Measurements from ENCODE around the gene PRKN.

The PRKN gene

DNA sequence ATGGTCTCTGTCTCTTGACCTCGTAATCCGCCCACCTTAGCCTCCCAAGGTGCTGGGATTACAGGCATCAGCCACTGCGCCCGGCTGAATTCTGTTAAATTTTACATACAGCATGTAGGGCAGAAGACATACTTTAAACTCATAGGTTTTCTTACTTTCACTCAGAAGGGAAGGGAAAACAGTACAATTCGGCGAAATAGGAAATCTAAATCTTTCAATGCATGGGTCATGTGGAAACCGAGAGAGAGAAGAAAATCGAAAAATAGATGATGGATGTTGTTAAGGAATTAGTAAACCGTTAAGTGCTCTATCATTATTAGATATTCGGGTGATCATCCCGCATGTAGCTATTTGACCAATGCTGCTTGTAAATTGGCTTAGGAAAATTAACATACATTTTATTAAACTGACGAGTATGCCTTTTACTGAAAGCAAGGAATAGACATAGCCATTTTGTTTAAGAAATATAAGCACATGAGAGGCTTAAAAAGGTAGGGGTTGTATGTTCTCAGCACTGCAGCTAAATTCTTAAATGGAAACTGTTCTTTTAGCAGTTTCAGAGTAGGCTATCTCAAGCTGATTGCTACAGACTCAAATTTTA lies 1289.0 kb downstream of the PRKN start:
- Histone ChIP-seq H3K27me3 (ENCODE audit: control insufficient read depth in 1 of 2, insufficient read depth in 2 of 2, low read length in 2 of 2) (no peaks in the 10 kb centered on the region), H3K9me3 (ENCODE audit: low read length) (no peaks in the 10 kb centered on the region), H3K27ac (ENCODE audit: low read depth, low read length) (no peak overlapping the region), H3K9ac (ENCODE audit: low read length) (no peak overlapping the region), H3K4me3 (ENCODE audit: low read depth in 1 of 2, low read length in 2 of 2) (no peak overlapping the region), H3K36me3 (ENCODE audit: insufficient read depth, low read length) (no peaks in the 10 kb centered on the region), H3K4me1 (ENCODE audit: insufficient read depth, low read length) (peaks cover 8% of the 10 kb centered on the region)

DNA sequence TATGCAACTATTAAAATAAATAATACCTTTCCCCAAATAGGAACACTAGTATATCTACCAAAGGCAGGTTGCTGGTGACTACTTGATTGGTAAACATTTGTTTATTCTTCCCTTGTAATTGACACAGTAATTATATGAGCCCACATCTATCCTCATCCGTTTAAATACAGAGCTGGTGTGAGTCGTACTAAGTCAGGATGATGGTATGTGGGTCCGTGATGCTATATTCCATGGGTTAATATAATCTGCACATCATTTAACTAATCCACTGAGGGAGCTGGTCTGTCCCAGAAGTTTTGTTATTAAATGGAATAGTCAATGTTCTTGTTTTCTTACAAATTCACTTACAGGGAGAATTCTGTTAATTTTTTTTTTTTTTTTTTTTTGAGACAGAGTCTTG lies 1289.7 kb downstream of the PRKN start:
- peaks cover 8% of the 10 kb centered on the region for H3K4me1 ChIP-seq (ENCODE audit: insufficient read depth, low read length)
- no peak overlapping the region for H3K4me3 ChIP-seq (ENCODE audit: low read depth in 1 of 2, low read length in 2 of 2)
- no peaks in the 10 kb centered on the region for H3K27me3 ChIP-seq (ENCODE audit: control insufficient read depth in 1 of 2, insufficient read depth in 2 of 2, low read length in 2 of 2)
- no peak overlapping the region for H3K9ac ChIP-seq (ENCODE audit: low read length)
- no peaks in the 10 kb centered on the region for H3K9me3 ChIP-seq (ENCODE audit: low read length)
- no peaks in the 10 kb centered on the region for H3K36me3 ChIP-seq (ENCODE audit: insufficient read depth, low read length)
- no peak overlapping the region for H3K27ac ChIP-seq (ENCODE audit: low read depth, low read length)

DNA sequence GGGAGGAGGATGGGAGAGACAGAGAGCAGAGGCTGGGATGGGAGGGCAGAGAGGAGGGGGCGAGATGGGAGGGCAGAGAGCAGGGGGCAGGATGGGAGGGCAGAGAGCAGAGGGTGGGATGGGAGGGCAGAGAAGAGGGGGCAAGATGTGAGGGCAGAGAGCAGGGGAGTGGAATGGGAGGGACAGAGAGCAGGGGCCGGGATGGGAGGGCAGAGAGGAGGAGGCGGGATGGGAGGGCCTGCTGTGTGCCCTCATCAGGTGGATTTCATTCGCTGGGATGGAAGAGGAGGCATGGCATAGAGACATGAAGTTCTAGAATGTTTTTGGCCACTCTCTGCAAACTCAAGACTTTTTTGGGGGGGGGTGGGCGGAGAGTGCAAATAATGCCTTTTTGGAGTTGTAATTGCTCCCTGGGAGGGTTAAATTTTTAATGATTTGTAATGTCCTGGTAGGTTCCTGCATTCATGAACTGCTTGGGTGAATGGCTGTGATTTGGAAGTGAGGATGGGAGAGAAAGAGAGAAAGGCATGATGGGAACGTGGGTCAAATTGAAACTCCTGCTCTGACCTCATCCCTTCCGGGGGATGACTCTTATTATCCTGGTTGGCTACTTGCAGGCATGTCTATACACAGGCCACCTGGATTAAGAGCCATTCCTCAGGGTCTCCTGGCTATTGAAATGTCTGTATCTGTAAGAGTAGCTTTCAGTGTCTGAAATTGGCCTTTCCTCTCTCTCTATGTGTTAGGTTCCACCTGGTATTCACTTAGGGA lies 1291.3 kb downstream of the PRKN start:
- no peak overlapping the region for H3K27ac ChIP-seq (ENCODE audit: low read depth, low read length)
- no peaks in the 10 kb centered on the region for H3K27me3 ChIP-seq (ENCODE audit: control insufficient read depth in 1 of 2, insufficient read depth in 2 of 2, low read length in 2 of 2)
- no peak overlapping the region for H3K4me3 ChIP-seq (ENCODE audit: low read depth in 1 of 2, low read length in 2 of 2)
- peaks cover 8% of the 10 kb centered on the region for H3K4me1 ChIP-seq (ENCODE audit: insufficient read depth, low read length)
- H3K36me3 ChIP-seq (ENCODE audit: insufficient read depth, low read length), result no peaks in the 10 kb centered on the region
- no peak overlapping the region for H3K9ac ChIP-seq (ENCODE audit: low read length)
- H3K9me3 ChIP-seq (ENCODE audit: low read length), result no peaks in the 10 kb centered on the region

DNA sequence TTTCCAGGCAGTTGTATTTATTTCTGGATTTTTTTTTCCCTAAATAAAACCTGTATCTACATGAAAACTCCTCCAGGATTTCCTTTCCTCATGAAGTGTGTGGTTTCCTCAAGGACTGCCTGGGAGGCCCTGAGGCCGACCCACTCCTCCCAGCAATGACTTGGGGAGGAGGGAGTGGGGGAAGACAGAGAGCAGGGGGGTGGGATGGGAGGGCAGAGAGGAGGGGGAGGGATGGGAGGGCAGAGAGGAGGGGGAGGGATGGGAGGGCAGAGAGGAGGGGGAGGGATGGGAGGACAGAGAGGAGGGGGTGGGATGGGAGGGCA lies 1291.9 kb downstream of the PRKN start:
- Histone ChIP-seq H3K4me1 (ENCODE audit: insufficient read depth, low read length) (peaks cover 8% of the 10 kb centered on the region), H3K27ac (ENCODE audit: low read depth, low read length) (no peak overlapping the region), H3K9me3 (ENCODE audit: low read length) (no peaks in the 10 kb centered on the region), H3K9ac (ENCODE audit: low read length) (no peak overlapping the region), H3K36me3 (ENCODE audit: insufficient read depth, low read length) (no peaks in the 10 kb centered on the region), H3K27me3 (ENCODE audit: control insufficient read depth in 1 of 2, insufficient read depth in 2 of 2, low read length in 2 of 2) (no peaks in the 10 kb centered on the region), H3K4me3 (ENCODE audit: low read depth in 1 of 2, low read length in 2 of 2) (no peak overlapping the region)

DNA sequence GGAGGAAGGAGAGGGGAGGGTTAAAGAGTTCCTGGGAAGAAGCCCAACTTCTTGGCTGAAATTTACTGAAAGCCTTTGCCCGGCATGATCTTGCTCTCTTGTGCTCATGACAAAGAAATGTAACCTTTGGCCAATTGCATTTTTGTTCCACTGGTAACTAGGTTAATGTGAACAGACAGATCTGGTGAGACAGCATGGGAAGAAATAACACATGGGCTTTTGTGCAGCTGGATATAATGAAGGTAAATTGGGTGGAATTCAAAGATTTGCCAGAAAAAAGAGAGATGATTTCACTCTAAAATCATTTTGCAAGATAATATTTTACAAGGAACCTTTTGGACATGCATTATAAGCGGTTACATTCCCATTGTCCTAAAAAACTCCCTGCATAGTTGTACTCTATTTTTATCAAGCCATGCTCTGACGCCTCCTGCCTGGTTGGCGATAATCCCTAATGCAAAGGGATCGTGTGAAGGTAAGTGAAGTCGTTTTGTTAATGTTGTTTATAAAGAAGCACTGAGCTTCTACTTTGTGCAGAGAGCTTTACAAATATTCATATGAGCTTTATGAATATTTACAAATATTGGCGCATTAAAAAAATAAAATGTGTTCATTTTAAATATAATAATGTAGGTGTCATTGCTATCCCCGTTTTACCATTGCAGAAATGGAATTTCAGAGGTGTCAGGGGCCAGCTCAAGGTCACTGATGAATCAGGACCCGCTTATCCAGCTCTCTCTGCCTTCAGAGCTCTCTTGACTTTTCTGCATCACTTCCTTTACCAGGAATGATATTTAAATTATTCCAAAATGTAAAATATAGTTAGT lies 1292.4 kb downstream of the PRKN start:
- peaks cover 8% of the 10 kb centered on the region for H3K4me1 ChIP-seq (ENCODE audit: insufficient read depth, low read length)
- no peaks in the 10 kb centered on the region for H3K27me3 ChIP-seq (ENCODE audit: control insufficient read depth in 1 of 2, insufficient read depth in 2 of 2, low read length in 2 of 2)
- peak overlapping the region; percentile 34 for H3K27ac ChIP-seq (ENCODE audit: low read depth, low read length)
- H3K36me3 ChIP-seq (ENCODE audit: insufficient read depth, low read length), result no peaks in the 10 kb centered on the region
- H3K9me3 ChIP-seq (ENCODE audit: low read length), result no peaks in the 10 kb centered on the region
- H3K4me3 ChIP-seq (ENCODE audit: low read depth in 1 of 2, low read length in 2 of 2), result peak overlapping the region; percentile 15 to 27
- H3K9ac ChIP-seq (ENCODE audit: low read length), result no peak overlapping the region

- H3K27ac ChIP-seq (ENCODE audit: low read depth, low read length), result peak overlapping the region; percentile 34
Observed at GRCh38 chr6:161434350-161434749, 1293.2 kb downstream of the PRKN start.

DNA sequence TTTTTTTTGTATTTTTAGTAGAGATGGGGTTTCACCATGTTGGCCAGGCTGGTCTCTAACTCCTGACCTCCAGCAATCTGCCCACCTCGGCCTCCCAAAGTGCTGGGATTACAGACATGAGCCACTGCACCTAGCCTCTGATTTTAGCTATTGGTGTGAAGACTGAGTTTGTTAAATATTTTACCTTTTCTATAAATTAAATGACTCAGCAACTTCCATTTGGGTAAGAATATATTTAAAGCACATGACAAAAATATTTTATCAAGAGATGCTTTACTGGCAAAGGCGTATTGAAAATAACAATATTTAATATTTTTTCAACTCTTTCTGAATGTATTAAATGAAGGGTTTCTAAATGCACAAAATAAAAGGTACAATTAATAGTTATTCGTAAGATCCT lies 1295.0 kb downstream of the PRKN start:
- no peak overlapping the region for H3K4me3 ChIP-seq (ENCODE audit: low read depth in 1 of 2, low read length in 2 of 2)
- H3K9ac ChIP-seq (ENCODE audit: low read length), result no peak overlapping the region
- H3K4me1 ChIP-seq (ENCODE audit: insufficient read depth, low read length), result peaks cover 8% of the 10 kb centered on the region
- no peaks in the 10 kb centered on the region for H3K27me3 ChIP-seq (ENCODE audit: control insufficient read depth in 1 of 2, insufficient read depth in 2 of 2, low read length in 2 of 2)
- no peak overlapping the region for H3K27ac ChIP-seq (ENCODE audit: low read depth, low read length)
- no peaks in the 10 kb centered on the region for H3K9me3 ChIP-seq (ENCODE audit: low read length)
- no peaks in the 10 kb centered on the region for H3K36me3 ChIP-seq (ENCODE audit: insufficient read depth, low read length)

More at GRCh38 chr6:161434350-161434749, 1293.2 kb downstream of the PRKN start:
- no peaks in the 10 kb centered on the region for H3K9me3 ChIP-seq (ENCODE audit: low read length)
- no peaks in the 10 kb centered on the region for H3K36me3 ChIP-seq (ENCODE audit: insufficient read depth, low read length)
- H3K9ac ChIP-seq (ENCODE audit: low read length), result no peak overlapping the region
- peaks cover 8% of the 10 kb centered on the region for H3K4me1 ChIP-seq (ENCODE audit: insufficient read depth, low read length)
- no peaks in the 10 kb centered on the region for H3K27me3 ChIP-seq (ENCODE audit: control insufficient read depth in 1 of 2, insufficient read depth in 2 of 2, low read length in 2 of 2)
- H3K4me3 ChIP-seq (ENCODE audit: low read depth in 1 of 2, low read length in 2 of 2), result peak overlapping the region in 1 of 2 donors; percentile 15

- Histone ChIP-seq H3K9me3 (ENCODE audit: low read length) (no peaks in the 10 kb centered on the region), H3K9ac (ENCODE audit: low read length) (no peak overlapping the region), H3K27ac (ENCODE audit: low read depth, low read length) (no peak overlapping the region), H3K4me1 (ENCODE audit: insufficient read depth, low read length) (peaks cover 2% of the 10 kb centered on the region), H3K27me3 (ENCODE audit: control insufficient read depth in 1 of 2, insufficient read depth in 2 of 2, low read length in 2 of 2) (no peaks in the 10 kb centered on the region), H3K36me3 (ENCODE audit: insufficient read depth, low read length) (no peaks in the 10 kb centered on the region), H3K4me3 (ENCODE audit: low read depth in 1 of 2, low read length in 2 of 2) (no peak overlapping the region)
Observed at GRCh38 chr6:161429921-161430490, 1297.6 kb downstream of the PRKN start.

GRCh38 chr6:161424421-161424820 lies 1303.1 kb downstream of the PRKN start:
- H3K9ac ChIP-seq (ENCODE audit: low read length), result no peak overlapping the region
- no peaks in the 10 kb centered on the region for H3K27me3 ChIP-seq (ENCODE audit: control insufficient read depth in 1 of 2, insufficient read depth in 2 of 2, low read length in 2 of 2)
- no peaks in the 10 kb centered on the region for H3K4me1 ChIP-seq (ENCODE audit: insufficient read depth, low read length)
- H3K9me3 ChIP-seq (ENCODE audit: low read length), result no peaks in the 10 kb centered on the region
- no peak overlapping the region for H3K4me3 ChIP-seq (ENCODE audit: low read depth in 1 of 2, low read length in 2 of 2)
- no peak overlapping the region for H3K27ac ChIP-seq (ENCODE audit: low read depth, low read length)
- no peaks in the 10 kb centered on the region for H3K36me3 ChIP-seq (ENCODE audit: insufficient read depth, low read length)

GRCh38 chr6:161422710-161423680 lies 1304.6 kb downstream of the PRKN start:
- Histone ChIP-seq H3K4me1 (ENCODE audit: insufficient read depth, low read length) (no peaks in the 10 kb centered on the region), H3K9me3 (ENCODE audit: low read length) (no peaks in the 10 kb centered on the region), H3K27ac (ENCODE audit: low read depth, low read length) (no peak overlapping the region)

More at GRCh38 chr6:161422710-161423680, 1304.6 kb downstream of the PRKN start:
- Histone ChIP-seq H3K4me3 (ENCODE audit: low read depth in 1 of 2, low read length in 2 of 2) (no peak overlapping the region), H3K27me3 (ENCODE audit: control insufficient read depth in 1 of 2, insufficient read depth in 2 of 2, low read length in 2 of 2) (no peaks in the 10 kb centered on the region), H3K36me3 (ENCODE audit: insufficient read depth, low read length) (no peaks in the 10 kb centered on the region), H3K9ac (ENCODE audit: low read length) (no peak overlapping the region)
